ENCODE results near the gene ARID5B. TPM values are rescaled to one million over a fixed set of nuclear protein-coding genes. Genes with fewer than 3 reads are reported as not detected.

The ARID5B gene
- total and polyA plus RNA-seq, 2 experiments from 2014 or later: 53.2 to 55.0 TPM

GRCh38 chr10:61983255-61983654 is 81.8 kb downstream of the ARID5B start:
- no peak overlapping the region for H3K27ac ChIP-seq
- WGBS (ENCODE audit: low lambda C conversion rate, missing lambda C conversion rate): 98% methylated on average over 4 of the region's 4 CpGs
- H3K27me3 ChIP-seq: no peaks in the 10 kb centered on the region
- no peaks in the 10 kb centered on the region for H4K20me1 ChIP-seq (ENCODE audit: insufficient read depth, poor library complexity, severe bottlenecking)
- no peak overlapping the region for H2AFZ ChIP-seq
- TF ChIP-seq CTCF (IDR thresholded peaks at IDR 0.05; ENCODE audit: poor library complexity): no peak
- H3K9me2 ChIP-seq (replicated peaks; ENCODE audit: insufficient read depth): no peaks in the 10 kb centered on the region
- no peak overlapping the region for H3K4me3 ChIP-seq
- peaks cover 89% of the 10 kb centered on the region for H3K79me2 ChIP-seq
- DNase-seq (ENCODE audit: low spot score): no peak
- no peak overlapping the region for H3K4me2 ChIP-seq
- no peaks in the 10 kb centered on the region for H3K9me3 ChIP-seq (ENCODE audit: low read depth)
- peaks cover 12% of the 10 kb centered on the region for H3K4me1 ChIP-seq (ENCODE audit: insufficient read depth)
- H3K36me3 ChIP-seq (replicated peaks; ENCODE audit: insufficient read depth, low read depth): no peaks in the 10 kb centered on the region

DNA sequence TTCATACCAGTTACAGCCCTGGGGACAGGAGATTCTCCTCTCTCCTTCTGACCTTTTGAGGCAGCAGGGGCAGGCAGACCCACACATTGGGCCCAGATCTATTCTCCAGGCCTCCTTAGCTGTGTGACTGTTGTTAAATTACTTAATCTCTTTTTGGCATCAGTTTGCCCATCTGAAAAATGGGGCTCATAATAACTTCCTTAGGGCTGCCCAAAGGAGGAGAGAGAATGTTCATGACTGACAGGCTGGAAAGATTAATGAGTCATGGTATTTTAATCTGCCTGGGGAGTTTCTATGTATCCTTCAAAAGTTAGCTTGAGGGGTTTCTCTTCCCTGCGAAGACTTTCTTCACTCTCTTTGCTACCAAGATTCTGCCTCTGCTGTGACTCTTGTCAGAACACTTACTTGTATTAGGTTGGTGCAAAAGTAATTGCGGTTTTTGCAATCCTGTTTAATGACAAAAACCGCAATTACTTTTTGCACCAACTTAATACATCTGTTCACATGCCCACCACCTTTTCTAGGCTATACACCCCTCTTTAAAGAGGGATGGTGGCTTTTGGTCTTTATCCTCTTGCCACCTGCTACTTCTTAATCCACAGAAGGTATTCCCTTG is 83.4 kb downstream of the ARID5B start:
- DNase-seq (ENCODE audit: low spot score): no peak
- 96% methylated on average over 3 of the region's 3 CpGs for WGBS (ENCODE audit: low lambda C conversion rate, missing lambda C conversion rate)

GRCh38 chr10:61985715-61986114 is 84.2 kb downstream of the ARID5B start:
- Histone ChIP-seq H3K36me3 (replicated peaks; ENCODE audit: insufficient read depth, low read depth) (no peaks in the 10 kb centered on the region), H3K27me3 (no peaks in the 10 kb centered on the region), H3K9me2 (replicated peaks; ENCODE audit: insufficient read depth) (no peaks in the 10 kb centered on the region), H3K9me3 (ENCODE audit: low read depth) (no peaks in the 10 kb centered on the region), H3K4me2 (no peak overlapping the region), H3K4me3 (no peak overlapping the region), H3K27ac (no peak overlapping the region), H3K79me2 (peaks cover 89% of the 10 kb centered on the region), H4K20me1 (ENCODE audit: insufficient read depth, poor library complexity, severe bottlenecking) (no peaks in the 10 kb centered on the region), H3K4me1 (ENCODE audit: insufficient read depth) (peaks cover 12% of the 10 kb centered on the region), H2AFZ (no peak overlapping the region)
- TF ChIP-seq EZH2 (IDR thresholded peaks at IDR 0.05; ENCODE audit: borderline replicate concordance) (no peak), CTCF (IDR thresholded peaks at IDR 0.05; ENCODE audit: poor library complexity) (no peak), EZH2phosphoT487 (IDR thresholded peaks at IDR 0.05; ENCODE audit: low read depth, severe bottlenecking, unreplicated experiment) (no peak)
- 91% methylated on average over 5 of the region's 5 CpGs for WGBS (ENCODE audit: low lambda C conversion rate, missing lambda C conversion rate)
- DNase-seq (ENCODE audit: low spot score): no peak

More for the DNA sequence above, 83.4 kb downstream of the ARID5B start:
- H3K79me2 ChIP-seq: peaks cover 90% of the 10 kb centered on the region
- H3K36me3 ChIP-seq (replicated peaks; ENCODE audit: insufficient read depth, low read depth): no peaks in the 10 kb centered on the region
- H2AFZ ChIP-seq: no peak overlapping the region
- H4K20me1 ChIP-seq (ENCODE audit: insufficient read depth, poor library complexity, severe bottlenecking): no peaks in the 10 kb centered on the region
- no peak overlapping the region for H3K4me2 ChIP-seq
- no peak overlapping the region for H3K4me3 ChIP-seq
- H3K9me2 ChIP-seq (replicated peaks; ENCODE audit: insufficient read depth): no peaks in the 10 kb centered on the region
- peaks cover 12% of the 10 kb centered on the region for H3K4me1 ChIP-seq (ENCODE audit: insufficient read depth)
- no peak overlapping the region for H3K27ac ChIP-seq
- no peaks in the 10 kb centered on the region for H3K27me3 ChIP-seq
- no peaks in the 10 kb centered on the region for H3K9me3 ChIP-seq (ENCODE audit: low read depth)
- no peak for TF ChIP-seq EZH2 (IDR thresholded peaks at IDR 0.05; ENCODE audit: borderline replicate concordance)
- no peak for TF ChIP-seq EZH2phosphoT487 (IDR thresholded peaks at IDR 0.05; ENCODE audit: low read depth, severe bottlenecking, unreplicated experiment)
- no peak for TF ChIP-seq CTCF (IDR thresholded peaks at IDR 0.05; ENCODE audit: poor library complexity)
